Calu3 (cell line): ENCODE data around the gene LRP3. TPM values are rescaled to one million over a fixed set of nuclear protein-coding genes. Genes with fewer than 3 reads are reported as not detected.

Experiments used
- BruUV-seq: library from RNA; stranded (reverse); fragments of 400-500 nt; replicated peaks from 2 replicates; lab custom pipeline; 2021; lab: Mats Ljungman, UMichigan
- CTCF ChIA-PET: fragments of 300-600 bp; sonication (Branson Sonifier 250); formaldehyde crosslinking; loops from one replicate; lab custom pipeline; 2022; ENCODE audit warnings: antibody characterized with exemption; lab: Charles Lee
- DNase-seq: peaks from one replicate; pipeline ENCODE4 v3.0.0; 2022
- H3K27ac Mint-ChIP-seq: one replicate; pipeline ENCODE4 v1.8.0; 2022; ENCODE audit warnings: mixed read lengths; ENCODE audit not compliant: unreplicated experiment
- H3K27me3 Mint-ChIP-seq: one replicate; pipeline ENCODE4 v1.8.0; 2022; ENCODE audit warnings: mixed read lengths; ENCODE audit not compliant: unreplicated experiment
- H3K36me3 Mint-ChIP-seq: one replicate; pipeline ENCODE4 v1.8.0; 2022; ENCODE audit warnings: mild to moderate bottlenecking, moderate library complexity, mixed read lengths; ENCODE audit not compliant: insufficient read depth, unreplicated experiment
- H3K4me1 Mint-ChIP-seq: one replicate; pipeline ENCODE4 v1.8.0; 2022; ENCODE audit warnings: mild to moderate bottlenecking, low read depth, mixed read lengths; ENCODE audit not compliant: unreplicated experiment
- H3K4me3 Mint-ChIP-seq: one replicate; pipeline ENCODE4 v1.8.0; 2022; ENCODE audit warnings: mild to moderate bottlenecking, low read depth, moderate library complexity, mixed read lengths; ENCODE audit not compliant: unreplicated experiment
- H3K9me3 Mint-ChIP-seq: one replicate; pipeline ENCODE4 v1.8.0; 2022; ENCODE audit warnings: low read depth, mixed read lengths; ENCODE audit not compliant: unreplicated experiment
- CTCF ChIP-seq: fragments of 200-600 bp; IDR thresholded peaks from one replicate; pipeline ENCODE4 v1.8.0; 2022; ENCODE audit warnings: antibody characterized with exemption; ENCODE audit not compliant: unreplicated experiment
- intact Hi-C: fragments of 100-400 bp; cut with micrococcal nuclease; formaldehyde crosslinking; loops from one replicate; pipeline ENCODE4 v1.10.0; 2022; ENCODE audit not compliant: unreplicated experiment
- total RNA-seq: library from RNA; stranded (reverse); gene quantifications from 2 replicates; pipeline ENCODE4 v1.2.3, GENCODE V29; 2022

The LRP3 gene
- total RNA-seq, 1 experiment from 2014 or later = 0.59 TPM

- Mint-ChIP-seq H3K4me1 (no peaks in the 10 kb centered on the region), H3K9me3 (peaks cover 13% of the 10 kb centered on the region), H3K27ac (no peak overlapping the region), H3K4me3 (no peak overlapping the region), H3K36me3 (no peaks in the 10 kb centered on the region), H3K27me3 (peaks cover 57% of the 10 kb centered on the region)
- no TSS peak for BruUV-seq
- CTCF ChIA-PET = interaction anchor here (0.7 kb wide), 1 partner anchor 19 kb away, joined by 4 read pairs; no protein-coding TSS in a partner anchor
- no peak for DNase-seq
- intact Hi-C loops = no loop called here
- no peak for TF ChIP-seq CTCF
Measured at GRCh38 chr19:33229962-33230361, 35.8 kb downstream of the LRP3 start.

GRCh38 chr19:33231511-33231910 is 37.4 kb downstream of the LRP3 start:
- intact Hi-C loops = no loop called here
- H3K27ac Mint-ChIP-seq = no peak overlapping the region
- no TSS peak for BruUV-seq
- CTCF ChIA-PET = no interaction called here
- H3K27me3 Mint-ChIP-seq = peaks cover 42% of the 10 kb centered on the region
- DNase-seq = no peak
- H3K36me3 Mint-ChIP-seq = no peaks in the 10 kb centered on the region
- peaks cover 13% of the 10 kb centered on the region for H3K9me3 Mint-ChIP-seq
- no peak overlapping the region for H3K4me3 Mint-ChIP-seq
- H3K4me1 Mint-ChIP-seq = no peaks in the 10 kb centered on the region
- TF ChIP-seq CTCF = no peak

GRCh38 chr19:33232656-33233055 is 38.5 kb downstream of the LRP3 start:
- CTCF ChIA-PET = no interaction called here
- BruUV-seq = no TSS peak
- Mint-ChIP-seq H3K27ac (no peak overlapping the region), H3K4me1 (no peaks in the 10 kb centered on the region), H3K27me3 (peaks cover 35% of the 10 kb centered on the region), H3K9me3 (peaks cover 9% of the 10 kb centered on the region), H3K36me3 (no peaks in the 10 kb centered on the region), H3K4me3 (no peak overlapping the region)
- no peak for DNase-seq
- intact Hi-C loops = no loop called here
- no peak for TF ChIP-seq CTCF

- H3K36me3 Mint-ChIP-seq = no peaks in the 10 kb centered on the region
- H3K27me3 Mint-ChIP-seq = peaks cover 35% of the 10 kb centered on the region
- TF ChIP-seq CTCF = no peak
- CTCF ChIA-PET = no interaction called here
- H3K4me1 Mint-ChIP-seq = no peaks in the 10 kb centered on the region
- intact Hi-C loops = no loop called here
- DNase-seq = no peak
- no peak overlapping the region for H3K4me3 Mint-ChIP-seq
- no TSS peak for BruUV-seq
- no peak overlapping the region for H3K27ac Mint-ChIP-seq
- H3K9me3 Mint-ChIP-seq = peaks cover 5% of the 10 kb centered on the region
Measured at GRCh38 chr19:33233056-33233873, 39.1 kb downstream of the LRP3 start.
